H1 (cell line): Measurements from ENCODE around the gene UPF2.

ENCODE experiments used
- ASH2L ChIP-seq: fragments of 200-600, 300-600 bp; sonication (generic); IDR thresholded peaks from one replicate; pipeline ENCODE4 v1.7.1; 2017; ENCODE audit warnings: low read length
- CTCF ChIP-seq, 3 experiments: IDR thresholded peaks; 1 replicate in 2 of 3; 2 replicates in 1 of 3; pipeline versions ENCODE4 v1.5.1 to v1.6.1; 2011; ENCODE audit warnings: low read length in 3 of 3, mild to moderate bottlenecking in 3 of 3, inconsistent platforms in 2 of 3, low read depth in 1 of 3, moderate library complexity in 1 of 3; ENCODE audit not compliant: insufficient read depth in 1 of 3; ENCODE audit errors: control extremely low read depth in 1 of 3
- EP300 ChIP-seq, 2 experiments: IDR thresholded peaks; 1 replicate in 1 of 2; 2 replicates in 1 of 2; pipeline ENCODE4 v1.6.1; 2011 to 2012; ENCODE audit warnings: low read depth in 2 of 2, low read length in 2 of 2, mild to moderate bottlenecking in 2 of 2, borderline replicate concordance in 1 of 2, inconsistent platforms in 1 of 2, moderate library complexity in 1 of 2
- JUN ChIP-seq: IDR thresholded peaks from 2 replicates; pipeline ENCODE4 v1.6.1; 2011; ENCODE audit warnings: low read depth, mild to moderate bottlenecking, improper control_type of control experiment, low read length
- TBP ChIP-seq: IDR thresholded peaks from 2 replicates; pipeline ENCODE4 v1.6.1; 2011; ENCODE audit warnings: low read depth, low read length, improper control_type of control experiment

- TF ChIP-seq JUN (no peak), TBP (no peak), EP300 (IDR thresholded peaks at IDR 0.05; ENCODE audit: borderline replicate concordance in 1 of 2, low read depth in 2 of 2, low read length in 2 of 2) (no peak), ASH2L (no peak), CTCF (IDR thresholded peaks at IDR 0.05; ENCODE audit: control extremely low read depth in 1 of 3, insufficient read depth in 1 of 3, low read depth in 1 of 3, low read length in 3 of 3) (no peak)
These were observed 46.3 kb upstream of the UPF2 start for GRCh38 chr10:12088919-12089318.
